ENCODE results near the gene GALNTL6.
"Not testable (repeated sequence)": the region's sequence is repeated elsewhere in the genome, so short reads cannot be mapped to it uniquely, and the experiment has no call there.

Gene GALNTL6

GRCh38 chr4:172946503-172946902, 1133.3 kb downstream of the GALNTL6 start:
- DNase-seq (ENCODE audit: low read depth), result no peak

- DNase-seq (ENCODE audit: low read depth), result no peak
Observed at GRCh38 chr4:172947594-172947993, 1134.4 kb downstream of the GALNTL6 start.

- no peak for DNase-seq (ENCODE audit: low read depth)
Observed at GRCh38 chr4:172950990-172951389, 1137.8 kb downstream of the GALNTL6 start.

- no peak for DNase-seq (ENCODE audit: low read depth)
Observed at GRCh38 chr4:172951679-172952451, 1138.7 kb downstream of the GALNTL6 start.

GRCh38 chr4:172953896-172954568, 1140.8 kb downstream of the GALNTL6 start:
- DNase-seq (ENCODE audit: low read depth), result no peak

GRCh38 chr4:172956340-172956739, 1143.1 kb downstream of the GALNTL6 start:
- DNase-seq (ENCODE audit: low read depth), result not testable (repeated sequence)

GRCh38 chr4:172957216-172957615, 1144.0 kb downstream of the GALNTL6 start:
- no peak for DNase-seq (ENCODE audit: low read depth)

- no peak for DNase-seq (ENCODE audit: low read depth)
Observed at GRCh38 chr4:172962564-172963353, 1149.6 kb downstream of the GALNTL6 start.

- no peak for DNase-seq (ENCODE audit: low read depth)
Observed at GRCh38 chr4:172963498-172964294, 1150.5 kb downstream of the GALNTL6 start.

- not testable (repeated sequence) for DNase-seq (ENCODE audit: low read depth)
Observed at GRCh38 chr4:172970189-172970588, 1157.0 kb downstream of the GALNTL6 start.

GRCh38 chr4:172974586-172974985, 1161.4 kb downstream of the GALNTL6 start:
- no peak for DNase-seq (ENCODE audit: low read depth)

- no peak for DNase-seq (ENCODE audit: low read depth)
Observed at GRCh38 chr4:172975651-172976229, 1162.5 kb downstream of the GALNTL6 start.

GRCh38 chr4:172977491-172978041, 1164.4 kb downstream of the GALNTL6 start:
- not testable (repeated sequence) for DNase-seq (ENCODE audit: low read depth)

GRCh38 chr4:172978848-172979247, 1165.6 kb downstream of the GALNTL6 start:
- no peak for DNase-seq (ENCODE audit: low read depth)

- no peak for DNase-seq (ENCODE audit: low read depth)
Observed at GRCh38 chr4:172979332-172979731, 1166.1 kb downstream of the GALNTL6 start.

GRCh38 chr4:172980219-172980618, 1167.0 kb downstream of the GALNTL6 start:
- DNase-seq (ENCODE audit: low read depth), result no peak

GRCh38 chr4:172982151-172982590, 1169.0 kb downstream of the GALNTL6 start:
- DNase-seq (ENCODE audit: low read depth), result no peak

GRCh38 chr4:172983014-172983413, 1169.8 kb downstream of the GALNTL6 start:
- no peak for DNase-seq (ENCODE audit: low read depth)

- no peak for DNase-seq (ENCODE audit: low read depth)
Observed at GRCh38 chr4:172983631-172984030, 1170.4 kb downstream of the GALNTL6 start.

GRCh38 chr4:172985552-172985951, 1172.3 kb downstream of the GALNTL6 start:
- no peak for DNase-seq (ENCODE audit: low read depth)

GRCh38 chr4:172986114-172986513, 1172.9 kb downstream of the GALNTL6 start:
- DNase-seq (ENCODE audit: low read depth), result no peak
